Left ventricle myocardium inferior (tissue), 1 donor: Measurements from ENCODE around the gene NEMP2. TPM values are rescaled to one million over a fixed set of nuclear protein-coding genes. Genes with fewer than 3 reads are reported as not detected.

Experiments
- DNase-seq: peaks from one replicate; pipeline ENCODE4 v3.0.0-alpha.2; 2020
- H3K27ac ChIP-seq: fragments of 200-600 bp; replicated peaks from 2 replicates; pipeline ENCODE4 v1.8.0; 2021
- H3K27me3 ChIP-seq: fragments of 200-600 bp; 2 replicates; pipeline ENCODE4 v1.8.0; 2021; ENCODE audit warnings: low read depth
- H3K36me3 ChIP-seq: fragments of 200-600 bp; 2 replicates; pipeline ENCODE4 v1.8.0; 2021
- H3K4me1 ChIP-seq: fragments of 200-600 bp; 2 replicates; pipeline ENCODE4 v1.8.0; 2021
- H3K4me3 ChIP-seq: fragments of 200-600 bp; 2 replicates; pipeline ENCODE4 v1.8.0; 2021; ENCODE audit warnings: mild to moderate bottlenecking, moderate library complexity
- H3K9me3 ChIP-seq: fragments of 200-600 bp; replicated peaks from 2 replicates; pipeline ENCODE4 v1.8.0; 2021
- intact Hi-C: fragments of 100-400 bp; cut with micrococcal nuclease; formaldehyde crosslinking; loops from one replicate; pipeline ENCODE4 v1.11.0; 2022
- total RNA-seq: library from RNA; stranded (reverse); fragmentation: NEBNext Ultra II Directional; extraction: Animal tissue kit (Norgen Biotek cat#: 25700); gene quantifications from one replicate; pipeline ENCODE4 v1.2.1, GENCODE V29; 2021
- TF ChIP-seq, protein P1 (sequence below): fragments of 200-600 bp; IDR thresholded peaks from 2 replicates; pipeline ENCODE4 v1.8.0; 2021; ENCODE audit warnings: antibody characterized with exemption, mild to moderate bottlenecking, borderline replicate concordance
- donor health status: DM: no; HTN: yes; CAD: no; lungs with severe emphysema.

NEMP2 gene
- total RNA-seq, 1 donor from 2014 or later, result 1.5 TPM

DNA sequence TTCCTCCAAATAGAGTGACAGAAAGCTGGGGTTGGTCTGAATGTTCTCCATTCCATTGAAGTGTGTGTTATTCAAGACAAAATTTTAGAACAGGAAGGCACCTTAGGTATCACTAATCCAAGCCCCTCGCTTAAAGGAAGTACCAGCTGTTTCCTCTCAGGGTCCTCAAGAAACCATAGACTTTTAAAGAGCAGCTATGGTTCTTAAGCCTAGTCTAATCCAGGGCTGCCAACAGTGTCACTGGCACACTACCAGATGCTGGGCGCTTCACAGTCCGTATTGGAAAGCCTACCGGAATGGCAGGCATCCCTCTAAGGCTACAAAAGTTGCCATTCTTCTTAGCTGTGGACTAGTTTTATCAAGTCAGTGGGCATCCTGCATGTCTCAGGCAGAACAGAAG is 1.9 kb downstream of the NEMP2 start:
- H3K27ac ChIP-seq, result no peak overlapping the region
- intact Hi-C loops, result loop anchor here (5.0 kb wide), 1 partner anchor 120 kb away; no protein-coding TSS in a partner anchor
- H3K4me1 ChIP-seq, result peaks cover 49% of the 10 kb centered on the region
- H3K4me3 ChIP-seq, result no peak overlapping the region
- peaks cover 11% of the 10 kb centered on the region for H3K9me3 ChIP-seq
- H3K27me3 ChIP-seq, result no peaks in the 10 kb centered on the region
- no peak for DNase-seq
- TF ChIP-seq, protein P1, sequence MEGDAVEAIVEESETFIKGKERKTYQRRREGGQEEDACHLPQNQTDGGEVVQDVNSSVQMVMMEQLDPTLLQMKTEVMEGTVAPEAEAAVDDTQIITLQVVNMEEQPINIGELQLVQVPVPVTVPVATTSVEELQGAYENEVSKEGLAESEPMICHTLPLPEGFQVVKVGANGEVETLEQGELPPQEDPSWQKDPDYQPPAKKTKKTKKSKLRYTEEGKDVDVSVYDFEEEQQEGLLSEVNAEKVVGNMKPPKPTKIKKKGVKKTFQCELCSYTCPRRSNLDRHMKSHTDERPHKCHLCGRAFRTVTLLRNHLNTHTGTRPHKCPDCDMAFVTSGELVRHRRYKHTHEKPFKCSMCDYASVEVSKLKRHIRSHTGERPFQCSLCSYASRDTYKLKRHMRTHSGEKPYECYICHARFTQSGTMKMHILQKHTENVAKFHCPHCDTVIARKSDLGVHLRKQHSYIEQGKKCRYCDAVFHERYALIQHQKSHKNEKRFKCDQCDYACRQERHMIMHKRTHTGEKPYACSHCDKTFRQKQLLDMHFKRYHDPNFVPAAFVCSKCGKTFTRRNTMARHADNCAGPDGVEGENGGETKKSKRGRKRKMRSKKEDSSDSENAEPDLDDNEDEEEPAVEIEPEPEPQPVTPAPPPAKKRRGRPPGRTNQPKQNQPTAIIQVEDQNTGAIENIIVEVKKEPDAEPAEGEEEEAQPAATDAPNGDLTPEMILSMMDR, result no peak
- H3K36me3 ChIP-seq, result no peaks in the 10 kb centered on the region

DNA sequence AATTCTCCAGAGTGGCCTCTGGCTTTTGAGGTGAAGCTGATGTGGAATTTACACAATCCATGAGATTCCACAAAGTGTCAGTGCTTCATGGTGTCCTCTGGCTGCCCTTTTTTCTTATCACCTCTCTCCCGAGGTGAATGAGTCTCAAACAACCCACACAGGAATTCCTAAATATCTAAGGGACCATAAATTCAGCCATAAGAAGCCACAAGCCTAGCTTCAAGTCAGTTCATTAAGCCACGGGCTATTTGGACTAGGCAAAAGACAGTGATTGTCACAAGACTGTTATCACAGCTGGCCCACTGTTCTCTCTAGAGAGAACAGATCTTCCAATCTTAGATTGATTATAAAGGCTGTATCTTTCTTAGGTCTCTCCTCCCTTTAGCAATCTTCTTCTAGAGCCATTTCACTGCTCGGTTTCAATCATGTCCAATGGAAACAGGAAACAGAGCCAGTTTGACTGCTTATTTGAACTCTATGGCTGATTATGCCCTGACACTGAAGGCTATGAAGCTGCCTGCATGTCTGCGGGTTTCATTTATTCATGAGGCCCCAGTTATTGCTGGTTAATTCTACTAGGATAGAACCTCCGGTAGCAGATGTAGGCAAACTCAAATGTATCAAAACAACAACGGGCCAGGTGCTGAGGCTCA is 4.1 kb downstream of the NEMP2 start:
- no peak overlapping the region for H3K4me3 ChIP-seq

DNA sequence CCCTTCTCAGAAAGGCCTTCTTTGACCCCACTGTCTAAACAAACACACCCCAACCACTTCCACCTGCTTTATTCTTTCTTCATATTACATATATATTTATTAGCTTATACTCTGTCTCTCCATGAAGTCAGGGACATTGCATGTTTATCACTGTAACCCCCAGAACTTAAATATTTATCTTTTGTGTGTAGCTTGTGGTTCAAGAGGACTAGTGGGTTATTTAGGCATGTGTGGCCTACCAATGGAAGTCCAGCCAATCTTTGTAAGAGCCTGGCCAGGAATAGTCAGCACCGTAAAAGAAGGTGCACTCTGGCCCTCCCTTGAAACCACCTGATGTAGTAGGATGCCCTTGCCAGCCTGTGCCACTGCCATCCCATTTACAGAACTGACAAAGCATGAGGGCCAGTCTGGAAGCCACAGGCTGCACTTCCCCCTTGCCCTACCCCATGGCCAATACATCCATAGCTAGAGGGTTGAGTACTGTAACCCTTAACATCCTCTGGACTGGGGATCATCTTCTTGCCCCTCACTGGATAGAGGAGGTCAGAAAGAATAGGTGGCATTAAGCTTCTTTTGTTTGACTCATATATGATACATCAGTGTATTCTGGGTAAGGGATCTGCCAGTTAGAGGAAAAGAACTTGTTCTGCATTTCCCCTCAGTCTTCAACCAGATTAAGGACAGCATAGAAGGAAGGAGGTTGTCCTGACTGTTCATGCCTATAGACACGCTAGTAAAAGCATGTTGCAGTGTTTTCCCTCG is 4.9 kb downstream of the NEMP2 start:
- DNase-seq, result no peak
- no peaks in the 10 kb centered on the region for H3K27me3 ChIP-seq
- H3K4me3 ChIP-seq, result no peak overlapping the region
- no peaks in the 10 kb centered on the region for H3K9me3 ChIP-seq
- TF ChIP-seq, protein P1, result no peak
- peak overlapping the region; percentile 40 for H3K27ac ChIP-seq
- intact Hi-C loops, result loop anchor here (5.0 kb wide), 1 partner anchor 123 kb away; no protein-coding TSS in a partner anchor
- no peaks in the 10 kb centered on the region for H3K36me3 ChIP-seq
- peaks cover 35% of the 10 kb centered on the region for H3K4me1 ChIP-seq

More for the DNA sequence above, 4.1 kb downstream of the NEMP2 start:
- Histone ChIP-seq H3K27me3 (no peaks in the 10 kb centered on the region), H3K27ac (peak overlapping the region; percentile 40), H3K36me3 (no peaks in the 10 kb centered on the region), H3K4me1 (peaks cover 41% of the 10 kb centered on the region), H3K9me3 (no peaks in the 10 kb centered on the region)
- intact Hi-C loops, result loop anchor here (5.0 kb wide), 1 partner anchor 122 kb away; no protein-coding TSS in a partner anchor
- TF ChIP-seq, protein P1, result no peak
- DNase-seq, result no peak

DNA sequence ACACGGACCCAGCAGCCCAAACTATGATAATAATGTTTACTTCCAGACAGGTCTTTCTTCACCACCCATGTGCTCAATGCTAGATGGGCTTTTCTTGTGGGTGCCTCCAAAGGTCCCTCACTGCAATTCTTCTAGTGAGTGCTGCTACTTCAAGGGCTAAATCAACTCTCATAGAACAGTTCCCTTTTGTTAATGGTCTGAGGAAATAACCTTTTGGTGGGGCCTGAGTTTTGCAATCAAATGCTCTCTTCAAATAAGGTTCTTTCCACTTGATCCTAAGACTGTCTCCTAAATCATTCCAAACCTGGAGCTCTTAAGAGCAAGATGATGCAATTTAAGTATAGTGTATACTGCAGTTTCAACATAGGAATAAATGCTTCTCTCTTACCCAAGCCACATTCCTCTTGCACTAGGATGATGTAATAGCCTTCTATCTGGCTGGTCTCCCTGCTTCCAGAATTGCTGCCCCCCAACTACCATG is 6.0 kb downstream of the NEMP2 start:
- Histone ChIP-seq H3K4me1 (peaks cover 27% of the 10 kb centered on the region), H3K4me3 (no peak overlapping the region), H3K9me3 (no peaks in the 10 kb centered on the region), H3K27ac (no peak overlapping the region), H3K27me3 (no peaks in the 10 kb centered on the region), H3K36me3 (no peaks in the 10 kb centered on the region)
- intact Hi-C loops, result no loop called here
- TF ChIP-seq, protein P1, result no peak
- DNase-seq, result no peak

DNA sequence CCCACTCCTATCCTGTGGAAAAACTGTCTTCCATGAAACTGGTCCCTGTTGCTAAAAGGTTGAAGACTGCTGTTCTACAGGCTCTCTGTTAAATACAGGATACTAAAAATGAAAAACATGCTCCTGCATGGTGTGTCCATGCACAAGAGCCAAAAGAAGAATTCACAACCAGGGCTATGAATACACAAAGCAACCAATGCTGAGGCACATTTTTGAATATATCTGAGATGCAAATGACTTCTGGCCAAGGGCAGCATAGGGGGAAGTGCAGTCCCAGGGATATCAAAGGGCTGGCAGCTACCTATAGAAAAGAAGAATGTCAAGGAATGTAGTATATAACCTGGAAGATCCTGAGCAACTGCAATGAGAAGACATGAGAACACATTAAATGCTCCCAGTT is 6.6 kb downstream of the NEMP2 start:
- intact Hi-C loops, result no loop called here
- H3K4me3 ChIP-seq, result no peak overlapping the region
- no peaks in the 10 kb centered on the region for H3K9me3 ChIP-seq
- no peak overlapping the region for H3K27ac ChIP-seq
- no peak for DNase-seq
- H3K27me3 ChIP-seq, result no peaks in the 10 kb centered on the region
- H3K36me3 ChIP-seq, result no peaks in the 10 kb centered on the region
- TF ChIP-seq, protein P1, result no peak
- H3K4me1 ChIP-seq, result peaks cover 21% of the 10 kb centered on the region
